ENCODE data around the gene PAPPA.

The PAPPA gene

GRCh38 chr9:116123171-116123570 is 30.4 kb upstream of the PAPPA start:
- Histone ChIP-seq H3K9me3 (no peaks in the 10 kb centered on the region), H3K36me3 (no peaks in the 10 kb centered on the region), H3K4me1 (ENCODE audit: control insufficient read depth in 1 of 2, insufficient read depth in 1 of 2, low read depth in 1 of 2, low read length in 1 of 2) (no peaks in the 10 kb centered on the region), H3K27me3 (no peaks in the 10 kb centered on the region), H3K4me3 (ENCODE audit: low read depth in 1 of 2, low read length in 1 of 2) (no peak overlapping the region), H3K27ac (no peak overlapping the region)
- TF ChIP-seq CTCF (IDR thresholded peaks at IDR 0.05) = no peak

- Histone ChIP-seq H3K4me1 (ENCODE audit: control insufficient read depth in 1 of 2, insufficient read depth in 1 of 2, low read depth in 1 of 2, low read length in 1 of 2) (no peaks in the 10 kb centered on the region), H3K27ac (no peak overlapping the region), H3K36me3 (no peaks in the 10 kb centered on the region), H3K9me3 (no peaks in the 10 kb centered on the region), H3K27me3 (no peaks in the 10 kb centered on the region), H3K4me3 (ENCODE audit: low read depth in 1 of 2, low read length in 1 of 2) (no peak overlapping the region)
- no peak for TF ChIP-seq CTCF (IDR thresholded peaks at IDR 0.05)
Observed at GRCh38 chr9:116124472-116125040, 29.0 kb upstream of the PAPPA start.

- Histone ChIP-seq H3K9me3 (no peaks in the 10 kb centered on the region), H3K4me1 (ENCODE audit: control insufficient read depth in 1 of 2, insufficient read depth in 1 of 2, low read depth in 1 of 2, low read length in 1 of 2) (no peaks in the 10 kb centered on the region), H3K4me3 (ENCODE audit: low read depth in 1 of 2, low read length in 1 of 2) (no peak overlapping the region), H3K27me3 (no peaks in the 10 kb centered on the region), H3K27ac (no peak overlapping the region), H3K36me3 (no peaks in the 10 kb centered on the region)
- TF ChIP-seq CTCF (IDR thresholded peaks at IDR 0.05) = no peak
Observed at GRCh38 chr9:116133163-116133562, 20.4 kb upstream of the PAPPA start.

- H3K4me1 ChIP-seq (ENCODE audit: control insufficient read depth in 1 of 2, insufficient read depth in 1 of 2, low read depth in 1 of 2, low read length in 1 of 2) = no peaks in the 10 kb centered on the region
- no peaks in the 10 kb centered on the region for H3K9me3 ChIP-seq
- H3K4me3 ChIP-seq (ENCODE audit: low read depth in 1 of 2, low read length in 1 of 2) = no peak overlapping the region
- H3K27ac ChIP-seq = no peak overlapping the region
- no peak for TF ChIP-seq CTCF (IDR thresholded peaks at IDR 0.05)
- no peaks in the 10 kb centered on the region for H3K27me3 ChIP-seq
- no peaks in the 10 kb centered on the region for H3K36me3 ChIP-seq
Observed at GRCh38 chr9:116134975-116135374, 18.6 kb upstream of the PAPPA start.

- H3K27ac ChIP-seq = no peak overlapping the region
- H3K4me1 ChIP-seq (ENCODE audit: control insufficient read depth in 1 of 2, insufficient read depth in 1 of 2, low read depth in 1 of 2, low read length in 1 of 2) = no peaks in the 10 kb centered on the region
- H3K9me3 ChIP-seq = no peaks in the 10 kb centered on the region
- H3K27me3 ChIP-seq = no peaks in the 10 kb centered on the region
- no peaks in the 10 kb centered on the region for H3K36me3 ChIP-seq
- no peak for TF ChIP-seq CTCF (IDR thresholded peaks at IDR 0.05)
- no peak overlapping the region for H3K4me3 ChIP-seq (ENCODE audit: low read depth in 1 of 2, low read length in 1 of 2)
Observed at GRCh38 chr9:116137010-116137409, 16.6 kb upstream of the PAPPA start.

GRCh38 chr9:116137581-116137980 is 16.0 kb upstream of the PAPPA start:
- Histone ChIP-seq H3K27me3 (no peaks in the 10 kb centered on the region), H3K36me3 (no peaks in the 10 kb centered on the region)

More at GRCh38 chr9:116137581-116137980, 16.0 kb upstream of the PAPPA start:
- no peaks in the 10 kb centered on the region for H3K9me3 ChIP-seq
- H3K4me1 ChIP-seq (ENCODE audit: control insufficient read depth in 1 of 2, insufficient read depth in 1 of 2, low read depth in 1 of 2, low read length in 1 of 2) = no peaks in the 10 kb centered on the region
- H3K27ac ChIP-seq = no peak overlapping the region
- no peak for TF ChIP-seq CTCF (IDR thresholded peaks at IDR 0.05)
- no peak overlapping the region for H3K4me3 ChIP-seq (ENCODE audit: low read depth in 1 of 2, low read length in 1 of 2)

All from neutrophil (primary cell).